NCI-H2107 treated with DMSO at 0.1 percent for 48 hours (cell line): ENCODE results near the gene MAGI2.

Experiments
- DNase-seq: peaks from one replicate; lab custom pipeline; 2025; ENCODE audit not compliant: unreplicated experiment; lab: John Stamatoyannopoulos, UW

The MAGI2 gene

DNA sequence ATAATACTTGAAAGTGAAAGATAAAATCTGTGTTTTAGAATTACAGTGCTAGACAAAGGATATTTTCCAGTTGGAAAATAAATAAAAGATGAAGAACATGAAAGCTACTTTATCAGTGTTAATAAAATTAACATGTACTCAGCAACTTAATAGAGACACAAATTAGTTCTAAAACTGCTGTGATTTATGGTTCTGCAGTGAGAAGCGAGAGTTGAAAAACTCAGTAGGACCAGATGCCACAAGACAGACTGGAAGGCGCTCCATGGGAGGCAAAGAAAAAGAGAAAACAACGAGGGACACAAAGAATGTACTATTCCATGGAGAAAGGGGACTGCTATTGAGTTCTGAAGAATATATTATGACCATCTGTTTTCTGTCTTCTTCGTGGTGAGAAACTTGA lies 1064.4 kb downstream of the MAGI2 start:
- DNase-seq, result no peak

DNA sequence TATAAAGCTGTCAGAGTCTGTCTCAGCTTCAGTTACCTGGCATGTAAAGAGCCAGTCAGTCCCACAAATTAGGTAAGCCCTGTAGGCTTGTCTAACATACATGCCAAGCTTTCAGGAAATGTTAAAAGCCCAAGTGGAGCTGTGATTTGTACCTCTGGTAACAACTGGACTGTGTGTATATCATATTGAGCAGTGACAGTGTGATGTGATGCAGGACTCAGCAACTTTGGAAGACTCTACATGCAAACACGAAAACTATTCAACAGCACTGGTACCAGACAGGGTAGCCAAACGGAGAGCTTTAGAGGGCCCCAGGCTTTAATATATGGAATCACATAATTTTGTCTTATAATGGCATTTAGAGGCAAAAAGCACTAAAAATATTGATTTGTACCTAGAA lies 1066.9 kb downstream of the MAGI2 start:
- no peak for DNase-seq

DNA sequence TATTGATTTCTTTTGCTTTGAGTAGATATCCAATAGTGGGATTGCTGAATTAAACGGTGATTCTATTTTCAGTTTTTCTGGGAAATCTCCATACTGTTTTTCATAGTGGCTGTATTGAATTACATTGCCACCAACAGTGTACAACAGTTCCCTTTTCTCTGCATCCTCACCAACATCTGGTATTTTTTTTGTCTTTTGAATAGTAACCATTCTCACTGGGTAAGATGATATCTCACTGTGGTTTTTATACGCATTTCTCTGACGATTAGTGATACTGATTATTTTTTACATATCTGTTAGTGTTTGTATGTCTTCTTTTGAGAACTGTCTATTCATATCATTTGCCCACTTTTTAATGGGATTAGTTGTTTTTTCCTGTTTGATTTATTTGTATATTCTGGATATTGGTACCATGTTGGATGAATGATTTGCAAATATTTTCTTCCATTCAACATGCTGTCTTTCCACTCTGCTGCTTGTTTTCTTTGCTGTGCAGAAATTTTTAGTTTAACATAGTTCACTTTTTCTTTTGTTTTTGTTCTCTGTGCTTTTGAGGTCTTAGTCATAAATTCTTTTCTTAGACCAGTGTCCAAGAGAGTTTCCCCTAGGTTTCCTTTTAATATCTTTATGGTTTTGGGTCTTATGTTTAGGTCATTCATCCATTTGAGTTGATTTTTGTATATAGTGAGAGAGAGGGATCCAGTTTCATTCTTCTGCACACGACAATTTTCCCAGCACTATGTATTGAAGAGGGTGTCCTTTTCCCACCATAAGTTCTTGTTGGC lies 1070.2 kb downstream of the MAGI2 start:
- DNase-seq, result no peak

DNA sequence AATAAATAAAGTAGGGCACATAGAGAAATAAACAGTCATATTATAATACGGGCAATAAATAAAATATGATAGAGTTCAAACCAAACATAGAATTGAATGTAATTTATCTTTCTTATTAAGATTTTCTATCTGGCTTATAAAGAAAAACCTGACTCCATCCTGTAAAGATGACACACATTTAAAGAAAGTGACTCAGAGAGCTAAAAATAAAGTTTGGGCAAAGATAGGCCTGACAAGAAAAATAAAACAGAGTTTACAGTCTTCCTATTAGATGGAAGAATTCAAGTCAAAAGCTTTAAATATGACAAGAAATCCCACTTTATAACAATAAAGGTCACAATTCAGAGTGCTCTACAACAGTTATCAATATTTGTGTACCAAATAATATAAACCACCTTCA lies 1074.3 kb downstream of the MAGI2 start:
- no peak for DNase-seq

DNA sequence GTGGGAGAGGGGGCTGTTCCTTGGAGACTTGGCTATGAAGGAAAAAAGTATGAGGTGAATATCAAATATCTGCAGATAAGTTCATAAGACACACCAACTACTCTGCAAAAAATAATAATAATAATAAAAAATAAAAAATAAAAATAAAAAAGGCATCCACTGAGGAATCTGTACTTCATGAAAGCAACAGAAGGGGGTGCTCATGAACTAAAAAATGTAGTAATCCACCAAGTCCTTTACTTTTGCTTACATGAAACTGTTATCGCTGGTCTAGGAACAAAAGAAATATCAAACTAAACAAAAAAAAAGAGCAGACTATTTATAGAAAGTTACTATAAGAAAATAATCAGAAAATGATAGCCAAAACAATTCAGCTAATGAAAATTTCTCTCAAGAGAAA lies 1075.9 kb downstream of the MAGI2 start:
- no peak for DNase-seq

DNA sequence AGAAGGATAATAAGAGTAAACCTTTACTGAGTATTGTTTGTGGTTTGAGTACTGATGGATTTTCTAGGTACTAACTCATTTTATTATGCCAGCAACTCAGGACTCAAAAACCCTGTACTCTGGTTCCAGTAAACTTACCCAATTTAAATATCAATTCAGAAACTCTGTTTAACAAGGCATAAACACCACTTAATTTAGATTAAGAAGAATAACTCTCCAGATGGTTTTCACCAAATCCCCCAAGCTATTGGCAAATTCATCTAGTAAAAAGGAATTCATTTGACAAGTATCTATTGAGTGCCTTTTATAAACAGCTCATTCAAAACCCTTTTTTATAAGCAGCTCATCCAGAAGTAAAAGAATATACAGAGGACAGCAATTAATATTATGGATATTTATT lies 1082.5 kb downstream of the MAGI2 start:
- DNase-seq, result no peak

DNA sequence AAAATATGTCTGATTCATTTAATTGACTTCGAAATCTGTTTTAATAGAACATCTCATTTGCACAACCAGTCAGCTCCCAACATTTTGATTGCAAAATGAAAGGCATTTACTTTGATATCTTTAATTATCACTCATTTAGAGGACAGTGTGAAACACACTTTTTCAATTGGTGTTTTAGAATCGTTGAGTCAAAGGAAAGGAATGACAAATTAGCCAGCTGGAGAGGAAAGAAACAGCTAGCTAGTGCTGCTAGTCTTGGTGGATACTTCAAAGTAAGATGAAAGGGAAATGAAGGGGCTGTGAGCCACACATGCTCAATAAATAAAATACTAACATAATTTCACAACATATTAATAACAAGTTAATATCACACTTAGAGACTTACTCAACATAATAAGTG lies 1084.7 kb downstream of the MAGI2 start:
- DNase-seq, result no peak

DNA sequence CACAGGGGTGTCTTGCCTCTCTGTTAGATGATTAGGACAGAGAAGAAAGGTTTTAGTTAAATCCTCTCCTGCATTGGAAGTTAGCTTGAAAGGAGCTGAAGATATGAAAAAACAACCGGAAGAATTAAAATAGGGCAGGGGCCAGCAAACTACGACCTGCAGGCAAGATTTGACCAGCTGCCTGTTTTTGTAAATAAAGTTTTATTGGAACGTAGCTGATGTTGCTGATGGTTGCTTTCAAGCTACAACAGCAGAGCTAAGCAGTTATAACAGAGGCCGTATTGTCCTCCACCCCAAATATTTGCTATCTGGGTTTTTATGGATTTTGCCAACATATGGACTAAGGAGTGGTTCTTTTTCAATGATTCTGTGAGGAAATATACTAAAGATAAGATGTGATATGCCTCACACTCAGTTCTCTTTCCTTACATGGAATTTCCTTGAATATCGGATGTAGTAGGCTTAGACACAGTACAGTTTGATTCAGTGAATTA lies 1086.1 kb downstream of the MAGI2 start:
- DNase-seq, result no peak

DNA sequence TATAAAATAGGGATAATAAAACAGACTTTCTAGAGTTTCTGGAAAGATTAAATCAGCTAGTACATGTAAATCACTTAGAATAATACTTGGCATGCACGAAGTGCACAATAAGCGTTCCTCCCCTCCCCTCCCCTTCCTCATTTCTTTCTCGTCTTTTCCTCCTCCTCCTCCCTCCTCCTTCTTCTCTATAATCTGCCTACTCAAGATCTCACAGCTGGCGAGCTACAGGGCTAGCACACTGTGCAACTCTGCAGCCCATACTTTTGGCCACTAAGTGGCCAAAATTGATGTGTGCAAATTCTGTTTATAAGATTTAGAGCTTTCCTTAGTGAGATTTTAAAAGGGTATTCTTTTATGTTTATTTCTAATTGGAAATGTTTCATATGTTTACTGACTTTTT lies 1089.6 kb downstream of the MAGI2 start:
- no peak for DNase-seq

DNA sequence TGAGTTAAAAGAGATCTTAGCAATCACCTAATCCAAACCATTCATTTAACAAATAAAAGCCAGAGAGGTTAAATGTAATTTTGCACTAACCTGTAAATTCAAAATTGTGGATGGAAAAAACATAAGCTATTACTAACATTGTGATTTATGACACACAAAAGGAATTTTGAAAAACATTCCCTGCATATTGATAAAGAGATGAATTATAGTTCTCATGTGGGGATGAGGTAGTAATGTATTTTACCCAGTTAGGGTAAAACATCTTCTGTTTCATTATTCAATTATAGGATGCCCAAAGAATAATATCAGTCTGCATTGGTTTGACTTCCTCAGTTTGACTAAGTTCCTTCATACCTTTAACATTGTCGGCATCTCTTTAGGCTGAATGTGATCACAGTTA lies 1093.6 kb downstream of the MAGI2 start:
- DNase-seq, result no peak

DNA sequence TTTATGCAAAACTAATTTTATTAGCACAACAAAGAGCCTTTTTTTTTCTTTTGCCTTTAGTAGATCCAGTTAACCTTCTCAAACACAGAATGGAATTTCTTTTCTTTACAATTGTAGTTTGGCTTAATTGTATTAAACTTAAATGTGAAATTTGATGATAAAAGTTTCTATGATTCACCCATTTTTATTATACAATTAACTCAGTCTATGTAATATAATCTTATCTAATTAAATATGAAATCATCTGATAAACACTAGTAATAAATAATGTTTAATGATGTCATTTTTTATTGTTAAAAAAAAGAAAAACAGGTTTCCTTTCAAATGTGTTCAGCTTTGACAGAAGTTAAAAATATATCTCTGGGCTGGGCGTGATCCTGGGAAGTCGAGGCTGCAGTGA lies 1095.8 kb downstream of the MAGI2 start:
- no peak for DNase-seq

DNA sequence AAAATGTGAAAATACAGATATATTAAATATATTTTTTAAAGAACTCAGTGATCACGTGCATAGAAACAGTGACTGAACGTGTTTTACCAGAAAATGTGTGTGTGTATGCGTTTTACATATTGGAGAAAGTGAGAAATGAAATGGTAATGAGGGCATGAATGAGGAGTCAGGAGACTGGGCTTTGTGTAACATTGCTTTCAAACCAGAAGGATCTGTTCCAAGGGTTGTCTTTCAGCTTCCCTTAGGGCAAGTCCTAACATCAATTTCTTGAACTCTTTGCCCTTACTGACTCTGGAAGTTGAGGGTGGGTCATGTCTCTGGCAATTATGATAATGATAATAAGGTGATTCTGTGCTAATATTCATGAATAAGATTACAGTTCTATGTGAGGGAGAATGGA lies 1097.6 kb downstream of the MAGI2 start:
- no peak for DNase-seq

DNA sequence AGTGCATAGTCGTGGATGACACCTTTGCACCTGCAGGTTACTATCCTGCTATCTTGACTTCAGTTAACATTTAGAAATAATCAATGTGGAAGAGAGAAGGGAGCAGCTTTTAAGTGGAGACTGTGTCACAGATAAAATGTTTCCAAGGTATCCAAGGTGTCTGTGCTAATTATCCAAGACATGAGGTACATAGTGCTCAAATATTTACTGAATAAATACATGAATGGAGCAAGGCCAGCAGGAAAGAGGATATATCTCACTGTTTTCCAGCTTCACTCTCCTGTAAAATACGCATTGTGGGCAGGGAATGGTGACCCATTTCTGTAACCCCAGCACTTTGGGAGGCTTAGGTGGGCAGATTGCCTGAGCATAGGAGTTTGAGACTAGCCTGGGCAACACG lies 1102.5 kb downstream of the MAGI2 start:
- no peak for DNase-seq

DNA sequence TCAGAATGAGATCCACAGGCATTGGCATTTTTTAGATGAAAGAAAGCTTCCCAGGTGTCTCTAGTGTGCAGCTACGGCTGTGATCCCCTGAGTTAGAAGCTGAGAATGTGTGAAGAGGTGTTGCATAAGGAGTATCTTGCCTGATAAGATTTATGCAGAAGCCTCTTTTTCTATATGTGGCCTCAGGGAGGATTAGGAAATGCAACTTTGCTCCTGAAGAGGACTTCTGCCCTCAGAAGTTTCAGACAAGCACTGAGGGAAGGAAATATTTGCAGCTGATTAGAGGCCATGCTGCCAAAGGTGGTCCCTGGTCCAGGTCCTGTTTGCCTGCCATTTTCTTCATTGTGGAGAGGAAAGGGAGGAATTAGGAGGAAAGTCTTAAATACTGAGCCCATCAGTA lies 1103.1 kb downstream of the MAGI2 start:
- no peak for DNase-seq

DNA sequence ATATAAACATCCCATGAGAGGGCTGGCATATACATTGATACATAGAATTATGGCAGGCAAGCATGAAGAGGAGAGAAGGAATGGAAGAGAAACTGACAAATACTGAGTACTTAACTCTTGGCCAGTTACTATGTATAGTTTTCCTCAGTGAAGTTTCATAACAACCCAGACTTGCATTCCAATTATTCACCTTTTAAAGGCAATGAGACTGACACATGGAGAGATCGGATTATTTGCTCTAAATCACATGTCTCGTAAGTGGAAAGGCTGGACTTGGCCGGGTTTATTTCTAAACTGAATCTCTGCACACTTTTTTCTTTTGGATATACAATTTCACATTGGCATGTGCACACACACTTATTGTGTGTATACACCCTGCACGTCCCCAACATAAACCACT lies 1106.6 kb downstream of the MAGI2 start:
- no peak for DNase-seq

DNA sequence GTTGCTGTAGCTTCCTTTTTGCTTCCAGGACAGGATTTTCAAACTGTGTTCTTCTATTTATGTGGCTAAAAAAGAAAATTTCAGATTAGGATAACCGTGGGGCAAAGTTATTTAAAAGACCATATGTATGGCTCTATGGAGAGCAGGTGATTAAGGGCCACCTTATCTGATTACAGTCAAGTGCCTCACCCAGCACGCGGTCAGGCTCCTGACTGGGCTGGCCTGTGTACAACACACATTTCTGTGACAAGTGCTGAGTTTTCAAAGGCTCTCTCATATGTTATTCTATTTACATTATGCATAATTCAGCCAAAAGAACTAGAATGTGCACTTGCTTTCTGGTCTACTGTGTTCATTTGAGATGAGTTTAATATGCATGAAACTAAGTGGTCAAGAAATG lies 1107.5 kb downstream of the MAGI2 start:
- no peak for DNase-seq

DNA sequence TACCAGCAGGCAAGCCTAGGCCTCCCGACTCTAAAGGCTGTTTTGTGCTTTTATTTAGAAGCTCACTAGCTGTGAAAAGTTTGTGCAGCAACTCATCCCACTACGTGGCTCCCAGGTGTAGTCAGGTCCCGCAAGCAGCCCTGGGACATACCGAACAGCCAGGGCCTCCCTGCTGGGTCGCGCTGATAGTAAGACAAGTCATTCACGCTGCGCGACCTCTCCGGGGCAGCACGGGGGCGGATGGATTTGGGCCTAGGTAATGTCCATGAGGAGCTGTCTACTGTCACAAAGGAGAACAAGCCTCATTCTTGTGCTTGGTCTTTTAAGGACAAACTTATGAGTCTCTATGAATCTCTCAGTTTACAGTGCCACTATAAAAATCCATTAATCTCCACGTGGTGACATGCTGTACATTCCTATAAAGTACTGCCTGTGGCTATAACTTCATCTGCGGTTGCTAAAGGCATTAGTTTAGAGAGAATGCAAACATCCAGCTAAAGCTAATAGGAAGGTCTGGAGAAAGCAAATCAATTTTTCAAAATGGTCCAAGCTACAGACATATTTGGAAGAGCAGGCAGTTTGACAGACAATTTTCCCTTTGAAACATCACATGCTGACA lies 1108.1 kb downstream of the MAGI2 start:
- DNase-seq, result no peak

DNA sequence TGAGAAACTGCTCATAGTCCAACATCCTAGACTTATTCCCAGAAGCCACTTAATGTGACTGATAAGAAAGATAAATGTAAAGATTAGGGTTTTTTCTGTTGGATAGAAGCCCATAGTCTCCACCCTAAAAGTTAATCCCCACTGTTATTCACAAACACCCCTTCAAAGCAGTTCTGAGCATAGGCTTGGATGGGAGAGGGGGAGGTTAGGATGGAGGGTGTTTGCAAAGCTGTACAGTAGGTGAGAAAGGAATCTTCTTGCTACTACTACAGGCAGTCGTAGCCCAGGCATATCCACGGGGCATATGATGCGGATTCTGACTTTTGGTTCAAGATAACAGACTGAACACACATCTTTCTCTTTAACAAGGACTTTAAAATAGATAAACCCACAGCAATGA lies 1119.0 kb downstream of the MAGI2 start:
- no peak for DNase-seq

DNA sequence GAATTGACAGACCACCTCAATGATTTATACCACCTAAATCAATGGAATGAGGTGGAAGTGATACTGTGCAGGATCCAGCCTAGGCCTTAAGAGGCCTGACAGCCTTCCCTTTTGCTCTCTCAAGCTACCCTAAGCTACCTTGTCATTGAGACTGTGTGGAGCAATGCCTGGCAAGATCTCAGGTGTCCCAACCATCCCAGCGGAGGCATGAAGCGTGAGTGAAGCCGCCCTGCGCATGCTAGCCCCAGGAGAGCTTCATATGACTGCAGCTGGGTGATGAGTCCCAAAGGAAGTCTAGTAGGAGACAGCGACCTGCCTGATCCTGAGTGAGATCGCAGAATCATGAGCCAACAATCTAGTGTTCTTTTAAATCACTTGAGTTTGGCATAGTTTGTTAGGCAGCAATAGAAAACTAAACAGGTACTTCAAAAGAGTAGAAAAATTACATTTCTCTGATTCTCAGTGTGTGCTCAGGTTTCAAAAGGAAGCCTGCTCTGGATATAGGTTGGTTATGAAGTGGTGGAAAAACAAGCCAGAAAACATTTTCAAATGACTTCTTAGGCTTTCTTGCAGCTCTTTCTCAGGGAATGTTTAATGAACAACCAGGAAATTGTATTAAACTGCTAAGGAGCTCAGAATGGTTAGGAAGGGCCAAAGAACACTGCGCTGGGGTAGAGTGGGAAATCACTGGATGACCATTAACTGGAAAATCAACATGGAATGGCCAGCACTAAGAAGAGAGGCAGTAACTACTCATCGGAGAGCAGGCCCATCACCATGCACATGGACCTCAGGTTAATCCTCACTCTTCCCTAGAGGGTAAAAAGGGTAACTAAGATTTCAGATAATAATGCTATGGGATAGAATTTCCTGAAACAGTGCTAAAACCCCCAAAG lies 1119.7 kb downstream of the MAGI2 start:
- no peak for DNase-seq

DNA sequence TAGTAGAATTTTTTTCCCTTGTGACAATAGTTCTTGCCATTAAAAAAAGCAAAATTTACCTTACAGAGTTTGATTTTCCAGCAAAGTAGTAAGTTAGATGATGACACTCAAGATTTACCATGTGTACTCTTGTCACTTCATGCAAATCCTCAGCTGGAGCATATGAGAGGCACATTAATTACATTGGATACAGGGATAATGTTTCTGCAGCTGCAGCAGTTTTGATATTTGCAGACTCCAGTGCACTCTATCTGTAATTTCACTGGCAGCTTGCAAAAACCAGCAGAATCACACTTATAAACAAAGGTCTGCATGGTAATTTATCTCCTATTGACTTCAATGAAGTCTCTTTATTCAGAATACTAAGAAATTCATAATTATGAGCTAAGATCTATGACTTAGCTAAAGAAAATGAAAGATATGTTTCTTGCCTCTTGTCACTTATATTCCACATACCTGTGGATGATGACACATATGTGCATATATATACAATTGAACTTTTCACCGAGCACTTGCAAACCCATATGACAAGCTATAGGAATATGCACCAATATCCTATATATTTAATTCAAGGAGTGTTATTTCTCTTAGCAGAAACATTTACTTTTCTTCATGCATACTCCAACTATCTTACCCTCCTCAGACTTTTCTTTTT lies 1124.3 kb downstream of the MAGI2 start:
- DNase-seq, result peak; percentile 12

DNA sequence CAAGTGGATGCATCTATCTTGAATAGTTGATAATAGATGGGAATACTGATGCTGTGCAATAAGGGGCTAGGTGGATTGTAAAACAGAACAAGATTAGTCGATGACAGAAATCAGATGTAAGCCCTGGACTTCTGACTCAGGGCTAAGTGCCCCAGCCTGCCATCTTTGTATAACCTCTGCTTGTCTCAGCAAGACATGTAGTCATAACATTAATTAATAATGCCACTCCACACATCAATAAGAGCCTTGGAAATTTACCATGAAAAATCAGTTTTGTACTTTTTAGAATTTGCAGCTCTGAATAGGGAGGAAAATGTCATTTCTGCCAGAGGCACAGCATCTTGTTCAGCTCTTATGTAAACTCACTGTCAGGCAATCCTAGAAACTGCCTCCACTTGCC lies 1125.7 kb downstream of the MAGI2 start:
- no peak for DNase-seq
